Subcutaneous abdominal adipose tissue (tissue), 5 donors: ENCODE data around the gene RBCK1.
"Not testable (repeated sequence)": the region's sequence is repeated elsewhere in the genome, so short reads cannot be mapped to it uniquely, and the experiment has no call there.

Experiments used
- H3K27ac ChIP-seq: one replicate; pipeline ENCODE4 v1.7.0; 2013; ENCODE audit warnings: low read depth, mild to moderate bottlenecking, inconsistent platforms, low read length, moderate library complexity
- H3K27me3 ChIP-seq, 5 donors: one replicate each; pipeline ENCODE4 v1.7.0; 2013; ENCODE audit warnings: low read length in 5 of 5, inconsistent platforms in 1 of 5; ENCODE audit not compliant: control insufficient read depth in 5 of 5, insufficient read depth in 4 of 5
- H3K36me3 ChIP-seq, 5 donors: one replicate each; pipeline ENCODE4 v1.7.0; 2013; ENCODE audit warnings: low read length in 5 of 5; ENCODE audit not compliant: control insufficient read depth in 5 of 5, insufficient read depth in 5 of 5
- H3K4me1 ChIP-seq, 5 donors: one replicate each; pipeline ENCODE4 v1.7.0; 2013; ENCODE audit warnings: low read length in 5 of 5, mild to moderate bottlenecking in 3 of 5, moderate library complexity in 1 of 5; ENCODE audit not compliant: control insufficient read depth in 5 of 5, insufficient read depth in 5 of 5
- H3K4me3 ChIP-seq, 5 donors: one replicate each; pipeline ENCODE4 v1.7.0; 2013; ENCODE audit warnings: low read length in 5 of 5, low read depth in 1 of 5
- H3K9ac ChIP-seq, 5 donors: one replicate each; pipeline ENCODE4 v1.7.0; 2013; ENCODE audit warnings: low read length in 5 of 5, mild to moderate bottlenecking in 4 of 5, moderate library complexity in 3 of 5
- H3K9me3 ChIP-seq, 5 donors: one replicate each; pipeline ENCODE4 v1.7.0; 2013; ENCODE audit warnings: low read length in 5 of 5; ENCODE audit not compliant: control insufficient read depth in 5 of 5
- donor health status: healthy.
- donor health status: healthy.
- donor health status: healthy.
- donor health status: healthy.
- donor health status: healthy.

Gene RBCK1

DNA sequence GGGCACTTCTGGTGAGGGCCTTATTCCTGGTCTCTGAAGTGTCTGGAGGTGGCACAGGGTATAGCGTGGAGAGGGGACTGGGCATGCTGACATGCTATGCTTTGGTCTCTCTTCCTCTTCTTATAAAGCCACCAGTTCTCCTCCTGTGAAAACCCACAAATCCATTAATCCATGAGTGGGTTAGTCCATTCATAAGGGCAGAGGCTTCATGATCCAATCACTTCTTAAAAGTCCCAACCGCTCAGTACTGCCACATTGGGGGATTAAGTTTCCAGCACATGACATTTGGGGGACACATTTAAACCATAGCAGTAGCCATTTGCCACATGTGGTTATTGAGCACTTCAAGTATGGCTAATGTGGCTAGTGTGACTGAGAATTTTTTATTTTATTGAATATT is 31.3 kb upstream of the RBCK1 start:
- Histone ChIP-seq H3K9me3 (no peaks in the 10 kb centered on the region), H3K36me3 (no peaks in the 10 kb centered on the region), H3K4me3 (no peak overlapping the region), H3K9ac (no peak overlapping the region), H3K27ac (no peak overlapping the region), H3K4me1 (peaks cover 10 to 30% (median 24%) of the 10 kb centered on the region in 5 donors), H3K27me3 (no peaks in the 10 kb centered on the region)

DNA sequence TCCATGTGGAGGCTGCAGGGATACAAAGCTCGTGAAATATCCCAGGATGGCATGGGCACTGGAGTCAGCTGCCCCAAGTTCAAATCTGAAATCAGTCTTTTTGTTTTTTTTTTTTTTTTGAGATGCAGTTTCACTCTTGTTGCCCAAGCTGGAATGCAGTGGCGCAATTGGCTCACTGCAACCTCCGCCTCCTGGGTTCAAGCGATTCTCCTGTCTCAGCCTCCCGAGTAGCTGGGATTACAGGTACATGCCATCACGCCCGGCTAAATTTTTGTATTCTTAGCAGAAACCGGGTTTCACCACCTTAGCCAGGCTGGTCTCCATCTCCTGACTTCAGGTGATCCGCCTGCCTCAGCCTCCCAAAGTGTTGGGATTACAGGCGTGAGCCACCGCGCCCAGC is 30.5 kb upstream of the RBCK1 start:
- peaks cover 5 to 29% (median 21%) of the 10 kb centered on the region in 5 donors for H3K4me1 ChIP-seq
- not testable (repeated sequence) for H3K9me3 ChIP-seq, H3K27ac ChIP-seq, H3K4me3 ChIP-seq, H3K9ac ChIP-seq, H3K36me3 ChIP-seq, H3K27me3 ChIP-seq

DNA sequence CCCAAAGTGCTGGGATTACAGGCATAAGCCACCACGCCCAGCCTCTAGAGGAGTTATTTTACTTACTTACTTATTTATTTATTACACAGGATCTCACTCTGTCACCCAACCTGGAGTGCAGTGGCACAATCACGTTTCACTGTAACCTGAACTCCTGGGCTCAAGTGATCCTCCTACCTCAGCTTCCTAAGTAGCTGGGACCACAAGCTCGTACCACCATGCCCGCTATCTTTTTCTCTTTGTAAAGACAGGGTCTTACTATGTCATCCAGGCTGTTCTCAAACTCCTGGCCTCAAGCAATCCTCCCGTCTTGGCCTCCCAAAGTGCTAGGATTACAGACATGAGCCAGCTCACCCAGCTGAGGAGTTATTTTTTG is 29.1 kb upstream of the RBCK1 start:
- no peaks in the 10 kb centered on the region for H3K9me3 ChIP-seq
- no peaks in the 10 kb centered on the region for H3K36me3 ChIP-seq
- H3K4me1 ChIP-seq: peaks cover 0 to 17% (median 12%) of the 10 kb centered on the region in 5 donors
- no peak overlapping the region for H3K4me3 ChIP-seq
- H3K27me3 ChIP-seq: no peaks in the 10 kb centered on the region
- H3K27ac ChIP-seq: no peak overlapping the region
- no peak overlapping the region for H3K9ac ChIP-seq

DNA sequence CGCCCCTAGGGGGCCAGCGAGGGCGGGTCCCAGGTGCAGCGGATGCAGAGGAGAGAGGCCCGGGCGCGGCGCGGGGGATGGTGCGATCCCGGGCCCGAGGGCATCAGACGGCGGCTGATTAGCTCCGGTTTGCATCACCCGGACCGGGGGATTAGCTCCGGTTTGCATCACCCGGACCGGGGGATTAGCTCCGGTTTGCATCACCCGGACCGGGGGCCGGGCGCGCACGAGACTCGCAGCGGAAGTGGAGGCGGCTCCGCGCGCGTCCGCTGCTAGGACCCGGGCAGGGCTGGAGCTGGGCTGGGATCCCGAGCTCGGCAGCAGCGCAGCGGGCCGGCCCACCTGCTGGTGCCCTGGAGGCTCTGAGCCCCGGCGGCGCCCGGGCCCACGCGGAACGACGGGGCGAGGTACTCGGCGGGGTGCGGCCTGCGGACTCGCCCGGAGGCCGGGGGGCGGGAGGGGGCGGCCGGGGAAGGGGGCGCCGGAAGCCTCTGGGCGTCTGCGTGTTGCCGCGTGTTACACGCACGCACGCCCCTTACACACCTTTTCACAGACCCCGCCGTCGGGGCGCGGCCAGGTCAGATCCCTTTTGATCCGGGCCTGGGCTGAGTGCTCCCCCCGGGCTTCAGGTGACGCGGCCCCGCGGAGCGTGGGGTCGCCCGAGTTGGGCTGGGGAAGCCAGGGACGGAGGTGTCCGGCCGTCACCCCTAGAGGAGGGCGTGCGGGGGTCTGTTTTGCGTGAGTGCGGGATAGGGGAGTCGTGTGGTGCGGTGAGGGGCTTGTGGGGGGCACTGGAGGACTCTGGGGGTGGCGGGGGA is 27.1 kb upstream of the RBCK1 start:
- H3K27me3 ChIP-seq: no peaks in the 10 kb centered on the region
- H3K36me3 ChIP-seq: no peaks in the 10 kb centered on the region
- peaks cover 0 to 17% (median 12%) of the 10 kb centered on the region in 5 donors for H3K4me1 ChIP-seq
- no peak overlapping the region for H3K9ac ChIP-seq
- peak overlapping the region in 4 of 5 donors; percentile 55 to 76 (median 72) for H3K4me3 ChIP-seq
- H3K27ac ChIP-seq: no peak overlapping the region
- H3K9me3 ChIP-seq: no peaks in the 10 kb centered on the region

DNA sequence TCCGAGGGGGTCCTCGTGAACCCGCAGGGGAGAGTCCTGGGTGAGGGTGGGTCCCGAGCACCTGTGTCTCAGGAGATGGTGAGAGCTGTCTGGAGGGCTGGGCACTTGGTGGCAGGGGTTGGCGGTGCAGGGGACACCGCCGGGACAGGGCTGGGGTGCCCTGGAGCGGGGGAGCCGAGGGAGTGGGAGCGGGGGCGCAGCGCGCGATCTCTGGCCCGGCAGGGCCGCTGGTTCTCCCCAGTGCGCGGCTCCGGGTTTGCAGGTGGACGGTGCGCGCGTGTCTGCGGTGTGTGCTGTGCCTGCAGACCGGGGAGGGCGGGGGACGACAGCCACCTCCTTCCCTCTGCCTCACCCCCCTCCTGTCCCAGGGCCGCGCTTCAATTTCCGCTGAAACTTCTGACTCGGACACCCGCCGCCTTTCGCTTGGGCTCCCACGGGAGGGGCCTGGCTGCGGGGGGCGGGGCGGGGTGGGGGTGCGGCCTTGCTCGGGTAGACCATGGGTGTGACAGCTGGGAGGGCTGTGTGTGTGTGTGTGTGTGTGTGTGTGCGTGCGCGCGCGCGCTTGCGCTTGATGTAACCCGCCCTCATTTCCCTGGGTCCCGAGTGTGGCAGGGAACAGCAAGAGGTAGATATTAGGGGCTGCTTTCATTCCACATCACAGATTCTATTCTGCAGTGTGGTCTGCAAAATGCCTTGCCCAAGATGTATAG is 26.4 kb upstream of the RBCK1 start:
- Histone ChIP-seq H3K4me3 (peak overlapping the region; percentile 37 to 76 (median 71)), H3K4me1 (peaks cover 0 to 17% (median 12%) of the 10 kb centered on the region in 5 donors), H3K9ac (peak overlapping the region in 3 of 5 donors; percentile 45 to 64 (median 48)), H3K9me3 (no peaks in the 10 kb centered on the region), H3K27me3 (no peaks in the 10 kb centered on the region), H3K36me3 (no peaks in the 10 kb centered on the region), H3K27ac (peak overlapping the region; percentile 23)

DNA sequence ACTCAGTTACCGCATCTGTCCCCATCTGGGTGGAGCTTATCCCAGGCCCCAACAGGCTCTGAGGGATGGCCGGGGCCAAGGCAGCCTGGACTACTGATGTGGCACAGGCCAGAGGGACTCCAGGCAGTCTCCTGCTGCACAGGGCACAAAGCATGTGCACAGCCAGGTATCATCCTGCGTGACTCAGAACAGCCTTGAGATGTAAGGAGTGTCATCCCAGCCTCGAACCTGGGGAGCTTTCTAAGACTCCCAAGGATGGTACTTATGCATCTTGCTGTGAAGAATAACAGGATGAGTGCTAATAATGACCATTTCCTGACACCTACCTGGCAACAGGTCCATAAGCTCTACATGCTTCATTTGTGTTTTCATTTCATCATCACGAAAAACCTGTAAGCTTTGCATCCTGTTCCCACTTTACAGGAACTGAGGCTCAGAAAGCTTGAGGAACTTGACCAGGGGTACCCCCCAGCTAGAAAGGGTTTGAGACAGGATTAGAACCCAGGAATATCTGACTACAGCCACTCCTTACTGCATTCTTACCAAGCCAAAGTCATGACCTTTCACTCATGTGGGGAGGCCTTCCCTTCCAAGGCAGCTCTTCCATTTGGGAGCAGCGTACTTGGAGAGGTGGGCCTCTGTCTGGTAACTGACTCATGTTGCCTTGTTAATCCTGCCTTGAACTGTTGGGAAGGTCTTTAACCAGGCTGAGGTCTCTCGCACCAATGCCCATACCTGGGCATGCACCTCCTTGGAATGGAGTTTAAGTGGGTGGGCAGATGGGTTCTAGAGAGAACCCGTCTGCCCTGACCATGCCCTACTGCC is 25.6 kb upstream of the RBCK1 start:
- Histone ChIP-seq H3K27ac (peak overlapping the region; percentile 23), H3K9me3 (no peaks in the 10 kb centered on the region), H3K4me1 (peaks cover 0 to 17% (median 12%) of the 10 kb centered on the region in 5 donors), H3K4me3 (peak overlapping the region; percentile 37 to 76 (median 71)), H3K27me3 (no peaks in the 10 kb centered on the region), H3K36me3 (no peaks in the 10 kb centered on the region), H3K9ac (peak overlapping the region in 1 of 5 donors; percentile 18)

- Histone ChIP-seq H3K27me3 (no peaks in the 10 kb centered on the region), H3K9me3 (no peaks in the 10 kb centered on the region), H3K4me1 (peaks cover 0 to 14% (median 12%) of the 10 kb centered on the region in 5 donors), H3K4me3 (no peak overlapping the region), H3K27ac (no peak overlapping the region), H3K9ac (no peak overlapping the region), H3K36me3 (peaks cover 0 to 11% (median 9%) of the 10 kb centered on the region in 5 donors)
Observed at GRCh38 chr20:383889-384288, 24.2 kb upstream of the RBCK1 start.

- Histone ChIP-seq H3K4me3 (no peak overlapping the region), H3K9ac (no peak overlapping the region), H3K4me1 (peaks cover 0 to 14% (median 12%) of the 10 kb centered on the region in 5 donors), H3K27me3 (no peaks in the 10 kb centered on the region), H3K9me3 (no peaks in the 10 kb centered on the region), H3K27ac (no peak overlapping the region), H3K36me3 (peaks cover 0 to 20% (median 16%) of the 10 kb centered on the region in 5 donors)
Observed at GRCh38 chr20:384723-385122, 23.4 kb upstream of the RBCK1 start.

GRCh38 chr20:385448-385847 is 22.7 kb upstream of the RBCK1 start:
- Histone ChIP-seq H3K9me3 (no peaks in the 10 kb centered on the region), H3K4me1 (peaks cover 0 to 14% (median 8%) of the 10 kb centered on the region in 5 donors), H3K36me3 (peaks cover 0 to 23% (median 16%) of the 10 kb centered on the region in 5 donors), H3K27ac (no peak overlapping the region), H3K9ac (no peak overlapping the region), H3K4me3 (no peak overlapping the region), H3K27me3 (no peaks in the 10 kb centered on the region)
